Mesodermal cell (in vitro differentiated cells): ENCODE measurements around the gene MECP2.

Experiments
- H3K27ac ChIP-seq: 2 replicates; pipeline ENCODE4 v1.7.0; 2013; ENCODE audit warnings: mild to moderate bottlenecking, low read depth, low read length, moderate library complexity; ENCODE audit not compliant: severe bottlenecking
- H3K36me3 ChIP-seq: 2 replicates; pipeline ENCODE4 v1.7.1; 2013; ENCODE audit warnings: mild to moderate bottlenecking, low read length, moderate library complexity; ENCODE audit not compliant: control insufficient read depth, insufficient read depth
- H3K4me1 ChIP-seq: one replicate; pipeline ENCODE4 v1.7.1; 2013; ENCODE audit warnings: mild to moderate bottlenecking, low read length; ENCODE audit not compliant: insufficient read depth, control insufficient read depth, poor library complexity, severe bottlenecking
- H3K4me3 ChIP-seq: 2 replicates; pipeline ENCODE4 v1.7.0; 2013; ENCODE audit warnings: low read length, control low read depth, mild to moderate bottlenecking; ENCODE audit not compliant: insufficient read depth, poor library complexity, severe bottlenecking; ENCODE audit errors: extremely low read depth
- H3K9me3 ChIP-seq: 2 replicates; pipeline ENCODE4 v1.7.1; 2013; ENCODE audit warnings: mild to moderate bottlenecking, low read length, moderate library complexity; ENCODE audit not compliant: control insufficient read depth
- WGBS, 2 experiments: methylation state at CpG; one replicate each; pipeline ENCODE4 v1.1.5; 2013; ENCODE audit warnings: missing lambda C conversion rate in 2 of 2; ENCODE audit not compliant: insufficient coverage in 2 of 2; 5-methylcytosine and 5-hydroxymethylcytosine counted together

Gene MECP2

GRCh38 chrX:154084449-154085300 lies 12.8 kb downstream of the MECP2 start:
- no peak overlapping the region for H3K27ac ChIP-seq
- H3K36me3 ChIP-seq = peaks cover 34% of the 10 kb centered on the region
- H3K4me1 ChIP-seq = peaks cover 7% of the 10 kb centered on the region
- 100% methylated on average over 2 to 4 of the region's 7 CpGs for WGBS, 2 experiments
- H3K4me3 ChIP-seq = no peak overlapping the region
- no peaks in the 10 kb centered on the region for H3K9me3 ChIP-seq

GRCh38 chrX:154083126-154083517 lies 14.4 kb downstream of the MECP2 start:
- Histone ChIP-seq H3K4me3 (no peak overlapping the region), H3K36me3 (peaks cover 33% of the 10 kb centered on the region), H3K4me1 (peaks cover 7% of the 10 kb centered on the region), H3K27ac (peak overlapping the region; percentile 51), H3K9me3 (no peaks in the 10 kb centered on the region)
- WGBS, 2 experiments = 50 to 100% methylated on average over 1 of the region's 6 CpGs

DNA sequence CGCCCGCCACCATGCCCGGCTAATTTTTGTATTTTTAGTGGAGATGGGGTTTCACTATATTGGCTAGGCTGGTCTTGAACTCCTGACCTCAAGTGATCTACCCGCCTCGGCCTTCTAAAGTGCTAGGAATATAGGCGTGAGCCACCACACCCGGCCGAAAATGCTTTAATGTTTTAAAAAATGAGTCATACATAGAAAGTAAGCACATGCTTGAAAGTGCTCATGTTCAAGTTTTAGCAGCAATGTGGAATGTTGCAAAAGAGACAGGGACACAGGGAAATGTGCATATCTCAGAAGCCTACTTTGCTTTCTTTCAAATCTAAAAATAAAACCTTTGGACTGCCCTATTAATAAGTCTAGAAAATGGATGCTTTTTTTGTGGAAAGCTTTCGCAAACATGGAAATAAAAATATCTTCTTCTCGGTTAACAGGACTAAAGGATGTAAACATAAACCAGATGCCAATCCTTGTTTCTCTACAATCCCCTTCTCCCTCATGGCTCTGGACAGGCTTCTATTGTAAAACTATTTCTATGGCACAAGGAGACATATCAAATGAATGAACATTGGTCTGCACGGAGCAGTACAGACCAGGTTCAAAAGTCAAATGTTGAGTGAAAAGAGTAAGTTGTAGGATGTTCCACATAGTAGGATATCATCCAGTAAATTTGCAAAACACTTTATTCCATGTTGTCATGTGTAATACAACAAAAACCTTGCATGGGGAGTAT lies 15.0 kb downstream of the MECP2 start:
- H3K4me1 ChIP-seq = peaks cover 7% of the 10 kb centered on the region
- WGBS, 2 experiments = 100% methylated on average over 2 of the region's 11 CpGs; no CpG with 5 or more reads in 1 of the 2 experiments
- peak overlapping the region; percentile 51 for H3K27ac ChIP-seq
- H3K9me3 ChIP-seq = no peaks in the 10 kb centered on the region
- no peak overlapping the region for H3K4me3 ChIP-seq
- H3K36me3 ChIP-seq = peaks cover 28% of the 10 kb centered on the region

- Histone ChIP-seq H3K27ac (no peak overlapping the region), H3K4me1 (peaks cover 8% of the 10 kb centered on the region), H3K9me3 (no peaks in the 10 kb centered on the region), H3K36me3 (peaks cover 28% of the 10 kb centered on the region), H3K4me3 (no peak overlapping the region)
- WGBS, 2 experiments = 100% methylated on average over 1 of the region's 4 CpGs; no CpG with 5 or more reads in 1 of the 2 experiments
These were observed 20.4 kb downstream of the MECP2 start for GRCh38 chrX:154077101-154077500.

DNA sequence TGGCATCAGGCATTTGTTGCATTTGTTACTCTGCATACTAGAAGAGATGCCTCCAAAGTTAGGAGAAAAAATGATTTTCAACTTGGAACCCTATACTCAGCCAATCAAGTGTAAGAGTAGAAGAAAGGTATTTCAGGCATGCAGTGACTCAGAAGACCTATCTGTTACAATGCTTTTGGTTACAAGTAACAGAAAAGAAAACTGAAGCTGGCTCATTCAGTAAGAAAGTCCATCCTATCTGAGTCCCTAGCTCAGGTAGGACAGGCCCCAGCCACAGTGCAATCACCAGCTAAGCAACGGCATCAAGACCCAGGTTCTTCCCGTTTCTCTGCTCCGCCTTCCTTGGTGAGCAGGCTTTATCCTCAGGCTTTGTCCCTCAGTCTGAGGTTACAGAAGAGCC lies 23.3 kb downstream of the MECP2 start:
- Histone ChIP-seq H3K36me3 (peaks cover 22% of the 10 kb centered on the region), H3K4me1 (peaks cover 8% of the 10 kb centered on the region), H3K27ac (peak overlapping the region; percentile 68), H3K9me3 (no peaks in the 10 kb centered on the region), H3K4me3 (no peak overlapping the region)
- WGBS, 2 experiments = 47% methylated on average over 3 of the region's 3 CpGs; no CpG with 5 or more reads in 1 of the 2 experiments

DNA sequence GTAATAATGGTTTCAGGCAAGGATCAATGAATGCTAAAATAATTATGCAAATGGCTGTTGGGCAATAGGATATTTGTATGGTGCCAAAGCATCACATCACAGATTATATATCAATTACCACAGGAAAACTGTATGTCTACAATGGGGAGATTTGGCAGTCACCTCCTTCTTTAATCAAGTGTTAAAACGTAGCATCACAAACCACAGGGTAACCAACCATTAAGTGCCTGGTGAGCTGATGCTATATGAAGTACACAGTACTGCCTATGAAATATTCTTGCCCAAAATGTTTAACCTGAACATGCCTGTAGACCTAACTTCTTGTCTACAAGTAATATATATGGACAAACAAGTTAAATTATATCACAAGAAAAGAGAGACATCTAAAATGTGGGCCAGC lies 25.3 kb downstream of the MECP2 start:
- H3K36me3 ChIP-seq = peaks cover 15% of the 10 kb centered on the region
- H3K4me3 ChIP-seq = no peak overlapping the region
- no CpG with 5 or more reads among the region's 1 CpG for WGBS, 2 experiments
- H3K4me1 ChIP-seq = peaks cover 8% of the 10 kb centered on the region
- no peaks in the 10 kb centered on the region for H3K9me3 ChIP-seq
- H3K27ac ChIP-seq = no peak overlapping the region

GRCh38 chrX:154068560-154068959 lies 29.0 kb downstream of the MECP2 start:
- Histone ChIP-seq H3K36me3 (peaks cover 6% of the 10 kb centered on the region), H3K9me3 (no peaks in the 10 kb centered on the region), H3K4me1 (no peaks in the 10 kb centered on the region), H3K27ac (no peak overlapping the region), H3K4me3 (no peak overlapping the region)
- WGBS, 2 experiments = no CpG with 5 or more reads among the region's 3 CpGs

- Histone ChIP-seq H3K9me3 (no peaks in the 10 kb centered on the region), H3K4me3 (no peak overlapping the region), H3K36me3 (peaks cover 5% of the 10 kb centered on the region), H3K27ac (no peak overlapping the region), H3K4me1 (no peaks in the 10 kb centered on the region)
- WGBS, 2 experiments = 100% methylated on average over 1 of the region's 9 CpGs
These were observed 32.7 kb downstream of the MECP2 start for GRCh38 chrX:154064637-154065435.

DNA sequence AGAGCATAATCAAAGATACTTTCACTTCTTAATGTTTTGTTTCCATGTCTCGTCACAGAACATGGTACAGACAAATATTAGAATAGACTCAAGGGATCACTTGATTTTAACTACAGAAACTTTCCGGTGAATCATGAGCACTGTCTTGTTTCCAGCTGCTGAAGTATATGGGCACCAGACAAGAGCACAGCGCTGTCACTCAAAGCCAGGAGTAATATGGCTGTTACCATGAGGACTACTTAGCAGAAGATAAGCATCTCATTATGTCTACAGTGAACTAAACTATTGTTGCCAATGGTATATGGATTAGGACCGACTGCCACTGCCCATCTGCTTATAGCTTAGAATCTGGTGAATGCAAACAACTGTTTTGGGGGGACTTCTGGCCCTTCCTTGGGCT lies 34.3 kb downstream of the MECP2 start:
- peaks cover 16% of the 10 kb centered on the region for H3K36me3 ChIP-seq
- H3K4me1 ChIP-seq = no peaks in the 10 kb centered on the region
- H3K9me3 ChIP-seq = no peaks in the 10 kb centered on the region
- 100% methylated on average over 1 to 3 of the region's 4 CpGs for WGBS, 2 experiments
- H3K27ac ChIP-seq = no peak overlapping the region
- H3K4me3 ChIP-seq = no peak overlapping the region

DNA sequence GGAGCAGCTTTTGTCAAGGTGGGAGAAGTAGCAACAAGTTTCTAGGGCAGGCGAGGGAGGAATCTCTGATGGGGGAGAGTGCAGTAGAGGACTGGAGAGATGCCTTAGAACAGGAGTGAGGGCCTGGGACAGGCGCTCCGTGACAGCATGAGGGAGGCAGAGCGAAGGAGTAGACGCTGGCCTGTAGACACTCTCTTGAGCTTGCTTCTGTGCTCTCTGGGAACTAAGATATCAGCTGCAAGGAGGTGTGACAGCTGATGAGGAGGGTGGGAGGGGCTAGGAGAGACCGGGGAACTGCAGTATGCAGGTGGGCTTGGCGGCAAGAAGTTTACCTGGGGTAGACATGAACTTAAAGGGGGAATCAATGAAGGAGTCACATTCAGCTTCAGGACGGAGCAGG lies 35.7 kb downstream of the MECP2 start:
- no peaks in the 10 kb centered on the region for H3K4me1 ChIP-seq
- H3K9me3 ChIP-seq = no peaks in the 10 kb centered on the region

More for the DNA sequence above, 35.7 kb downstream of the MECP2 start:
- WGBS, 2 experiments = 82 to 97% methylated on average over 3 to 5 of the region's 8 CpGs
- H3K36me3 ChIP-seq = peaks cover 24% of the 10 kb centered on the region
- H3K4me3 ChIP-seq = no peak overlapping the region
- no peak overlapping the region for H3K27ac ChIP-seq
